ENCODE data around the gene PLAAT5. TPM values are rescaled to one million over a fixed set of nuclear protein-coding genes. Genes with fewer than 3 reads are reported as not detected.

The PLAAT5 gene
- total RNA-seq, 1 experiment from 2014 or later, result not detected

DNA sequence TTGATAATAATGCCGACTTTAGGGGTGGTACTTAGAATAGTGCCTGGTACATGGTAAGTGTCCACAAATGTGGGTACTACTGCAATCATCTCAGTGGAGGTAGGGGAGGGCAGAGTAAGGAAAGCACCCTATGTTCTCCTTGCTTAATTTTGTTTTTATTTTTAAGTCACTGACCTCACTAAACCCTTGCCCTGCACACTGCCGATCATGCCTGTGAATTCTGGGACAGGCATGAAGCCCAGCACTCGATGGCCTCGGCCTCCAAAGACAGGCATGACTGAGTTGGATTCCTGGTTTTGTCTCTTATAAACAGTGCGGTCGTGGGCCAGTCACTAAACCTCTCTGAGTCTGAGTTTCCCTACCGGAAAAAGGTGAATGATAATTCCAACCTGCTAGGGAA is 21.8 kb upstream of the PLAAT5 start:
- H3K9me3 ChIP-seq (ENCODE audit: low read depth, low read length, poor library complexity, severe bottlenecking), result no peaks in the 10 kb centered on the region
- no peak for TF ChIP-seq EZH2 (IDR thresholded peaks at IDR 0.05; ENCODE audit: borderline replicate concordance, low read depth, low read length, poor library complexity, severe bottlenecking)
- TF ChIP-seq, protein P1, sequence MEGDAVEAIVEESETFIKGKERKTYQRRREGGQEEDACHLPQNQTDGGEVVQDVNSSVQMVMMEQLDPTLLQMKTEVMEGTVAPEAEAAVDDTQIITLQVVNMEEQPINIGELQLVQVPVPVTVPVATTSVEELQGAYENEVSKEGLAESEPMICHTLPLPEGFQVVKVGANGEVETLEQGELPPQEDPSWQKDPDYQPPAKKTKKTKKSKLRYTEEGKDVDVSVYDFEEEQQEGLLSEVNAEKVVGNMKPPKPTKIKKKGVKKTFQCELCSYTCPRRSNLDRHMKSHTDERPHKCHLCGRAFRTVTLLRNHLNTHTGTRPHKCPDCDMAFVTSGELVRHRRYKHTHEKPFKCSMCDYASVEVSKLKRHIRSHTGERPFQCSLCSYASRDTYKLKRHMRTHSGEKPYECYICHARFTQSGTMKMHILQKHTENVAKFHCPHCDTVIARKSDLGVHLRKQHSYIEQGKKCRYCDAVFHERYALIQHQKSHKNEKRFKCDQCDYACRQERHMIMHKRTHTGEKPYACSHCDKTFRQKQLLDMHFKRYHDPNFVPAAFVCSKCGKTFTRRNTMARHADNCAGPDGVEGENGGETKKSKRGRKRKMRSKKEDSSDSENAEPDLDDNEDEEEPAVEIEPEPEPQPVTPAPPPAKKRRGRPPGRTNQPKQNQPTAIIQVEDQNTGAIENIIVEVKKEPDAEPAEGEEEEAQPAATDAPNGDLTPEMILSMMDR (conservative IDR thresholded peaks at IDR 0.05; ENCODE audit: low read depth, low read length), result no peak
- no peak overlapping the region for H3K4me3 ChIP-seq (ENCODE audit: low read depth, low read length, poor library complexity, severe bottlenecking)
- H3K36me3 ChIP-seq (ENCODE audit: insufficient read depth, low read length, poor library complexity, severe bottlenecking), result no peaks in the 10 kb centered on the region
- H3K27me3 ChIP-seq (replicated peaks; ENCODE audit: insufficient read depth, low read depth, low read length, poor library complexity), result no peaks in the 10 kb centered on the region
- intact Hi-C loops (cut with micrococcal nuclease; ENCODE audit: unreplicated experiment), result no loop called here
- ChIA-PET POLR2A (ENCODE audit: low non-redundant PET) (no interaction called here), CTCF (no interaction called here)
- no TSS peak for BruUV-seq (replicated peaks)
- H3K27ac ChIP-seq (ENCODE audit: low read depth, low read length, poor library complexity, severe bottlenecking), result no peak overlapping the region
- DNase-seq (ENCODE audit: low spot score), result no peak
- H3K4me1 ChIP-seq (ENCODE audit: insufficient read depth, low read length, poor library complexity, severe bottlenecking), result no peaks in the 10 kb centered on the region

DNA sequence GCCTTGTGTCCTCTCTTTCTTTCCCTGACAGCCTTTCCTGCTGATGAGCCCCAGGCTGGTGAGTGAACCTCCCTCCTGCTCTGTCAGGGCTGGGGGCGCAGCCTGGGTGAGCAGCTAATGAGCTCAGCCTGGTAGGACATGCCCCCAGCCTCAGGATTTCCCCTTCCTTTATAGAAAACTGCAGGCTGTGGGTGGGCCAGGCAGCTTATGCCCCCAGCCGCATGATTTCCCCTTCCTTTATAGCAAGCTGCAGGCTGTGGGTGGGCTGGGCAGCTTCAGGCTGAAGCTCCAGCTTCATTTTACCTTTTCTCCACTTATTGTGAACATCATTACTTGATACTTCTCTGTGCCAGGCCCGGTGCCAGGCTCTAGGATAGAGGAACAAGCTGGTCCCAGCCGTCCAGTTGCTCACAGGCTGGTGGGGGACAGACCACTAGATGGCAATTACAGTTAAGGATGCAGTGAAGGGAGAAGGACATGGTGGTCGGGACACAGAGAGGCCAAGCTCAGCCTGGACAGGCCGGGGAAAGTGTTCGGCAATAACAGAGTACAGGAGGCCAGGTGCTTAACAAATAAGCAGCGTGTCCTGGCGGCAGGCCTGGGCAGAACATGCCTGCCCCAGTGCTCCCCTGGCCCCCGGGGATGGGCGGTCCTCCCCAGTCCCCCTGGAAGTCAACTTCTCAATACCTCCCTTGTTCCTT is 20.2 kb upstream of the PLAAT5 start:
- DNase-seq (ENCODE audit: low spot score), result no peak
- Histone ChIP-seq H3K27ac (ENCODE audit: low read depth, low read length, poor library complexity, severe bottlenecking) (no peak overlapping the region), H3K4me3 (ENCODE audit: low read depth, low read length, poor library complexity, severe bottlenecking) (no peak overlapping the region), H3K27me3 (replicated peaks; ENCODE audit: insufficient read depth, low read depth, low read length, poor library complexity) (no peaks in the 10 kb centered on the region), H3K36me3 (ENCODE audit: insufficient read depth, low read length, poor library complexity, severe bottlenecking) (no peaks in the 10 kb centered on the region), H3K9me3 (ENCODE audit: low read depth, low read length, poor library complexity, severe bottlenecking) (no peaks in the 10 kb centered on the region), H3K4me1 (ENCODE audit: insufficient read depth, low read length, poor library complexity, severe bottlenecking) (no peaks in the 10 kb centered on the region)
- no peak for TF ChIP-seq EZH2 (IDR thresholded peaks at IDR 0.05; ENCODE audit: borderline replicate concordance, low read depth, low read length, poor library complexity, severe bottlenecking)
- TF ChIP-seq, protein P1 (conservative IDR thresholded peaks at IDR 0.05; ENCODE audit: low read depth, low read length), result no peak
- ChIA-PET CTCF (no interaction called here), POLR2A (ENCODE audit: low non-redundant PET) (no interaction called here)
- BruUV-seq (replicated peaks), result no TSS peak
- intact Hi-C loops (cut with micrococcal nuclease; ENCODE audit: unreplicated experiment), result no loop called here

DNA sequence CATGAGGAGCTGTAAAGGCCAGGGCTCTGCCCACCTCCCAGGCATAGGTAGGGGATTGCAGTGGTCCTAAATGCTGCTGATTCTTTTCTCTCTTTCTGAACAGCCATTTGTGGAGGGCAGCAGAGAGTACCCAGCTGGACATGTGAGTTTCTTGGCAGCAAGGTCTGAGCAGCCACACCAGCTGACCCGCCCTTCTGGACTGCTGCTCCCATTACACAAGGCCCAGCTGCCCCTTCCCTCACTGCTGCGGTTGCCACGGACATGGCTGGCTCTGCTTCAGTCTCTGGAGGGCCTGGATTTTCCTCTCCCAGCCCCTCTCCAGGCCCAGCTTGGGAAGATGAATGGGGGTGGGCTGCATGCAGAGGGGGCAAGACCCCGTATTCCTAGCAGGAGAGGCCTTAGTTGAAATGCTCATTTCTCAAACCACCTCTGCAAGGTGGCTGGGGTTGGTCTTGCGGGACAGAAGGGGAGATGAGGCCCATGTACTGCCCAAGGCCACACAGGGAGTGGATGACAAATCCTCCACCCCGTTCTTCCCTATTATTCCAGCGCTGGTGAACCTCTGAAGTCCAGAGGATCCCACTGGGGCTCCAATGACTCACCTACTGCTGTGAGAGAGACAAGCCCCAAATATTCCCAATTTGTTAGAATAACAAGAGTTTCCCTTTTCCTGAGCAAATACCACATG is 19.5 kb upstream of the PLAAT5 start:
- Histone ChIP-seq H3K27ac (ENCODE audit: low read depth, low read length, poor library complexity, severe bottlenecking) (no peak overlapping the region), H3K36me3 (ENCODE audit: insufficient read depth, low read length, poor library complexity, severe bottlenecking) (no peaks in the 10 kb centered on the region), H3K27me3 (replicated peaks; ENCODE audit: insufficient read depth, low read depth, low read length, poor library complexity) (no peaks in the 10 kb centered on the region), H3K4me1 (ENCODE audit: insufficient read depth, low read length, poor library complexity, severe bottlenecking) (no peaks in the 10 kb centered on the region), H3K4me3 (ENCODE audit: low read depth, low read length, poor library complexity, severe bottlenecking) (no peak overlapping the region), H3K9me3 (ENCODE audit: low read depth, low read length, poor library complexity, severe bottlenecking) (no peaks in the 10 kb centered on the region)
- ChIA-PET POLR2A (ENCODE audit: low non-redundant PET) (no interaction called here), CTCF (no interaction called here)
- intact Hi-C loops (cut with micrococcal nuclease; ENCODE audit: unreplicated experiment), result no loop called here
- DNase-seq (ENCODE audit: low spot score), result no peak
- TF ChIP-seq EZH2 (IDR thresholded peaks at IDR 0.05; ENCODE audit: borderline replicate concordance, low read depth, low read length, poor library complexity, severe bottlenecking), result no peak
- TF ChIP-seq, protein P1 (conservative IDR thresholded peaks at IDR 0.05; ENCODE audit: low read depth, low read length), result no peak
- no TSS peak for BruUV-seq (replicated peaks)
